ENCODE data around the gene CSH2.
"Not testable (repeated sequence)": the region's sequence is repeated elsewhere in the genome, so short reads cannot be mapped to it uniquely, and the experiment has no call there.

CSH2 gene

GRCh38 chr17:63896524-63897354, 23.3 kb upstream of the CSH2 start, which contains the start of gene CSH1:
TSS of gene CSH1 (minus strand) at chr17:63896574. CDS start at chr17:63896511, 63 bp downstream.
- H3F3A ChIP-seq (ENCODE audit: insufficient read depth); H3K4me2 ChIP-seq (ENCODE audit: low read depth, low read length, poor library complexity, severe bottlenecking); H3K36me3 ChIP-seq (ENCODE audit: low read length); H3K9me3 ChIP-seq (ENCODE audit: insufficient read depth, low read length); H4K20me1 ChIP-seq (ENCODE audit: low read depth, low read length); H3K4me3 ChIP-seq (ENCODE audit: insufficient read depth, low read length, poor library complexity, severe bottlenecking); H3K9ac ChIP-seq (ENCODE audit: low read length); H3K9me2 ChIP-seq (replicated peaks; ENCODE audit: insufficient read depth, low read length); H3K79me2 ChIP-seq (ENCODE audit: insufficient read depth, low read length); H2AFZ ChIP-seq (ENCODE audit: low read depth, low read length, severe bottlenecking); H3K27me3 ChIP-seq (ENCODE audit: low read length); H3K27ac ChIP-seq (ENCODE audit: low read depth, low read length): not testable (repeated sequence)

- H3K9me3 ChIP-seq (ENCODE audit: insufficient read depth, low read length); H4K20me1 ChIP-seq (ENCODE audit: low read depth, low read length); H3K4me2 ChIP-seq (ENCODE audit: low read depth, low read length, poor library complexity, severe bottlenecking); H3K9me2 ChIP-seq (replicated peaks; ENCODE audit: insufficient read depth, low read length); H3K9ac ChIP-seq (ENCODE audit: low read length); H3K79me2 ChIP-seq (ENCODE audit: insufficient read depth, low read length); H2AFZ ChIP-seq (ENCODE audit: low read depth, low read length, severe bottlenecking); H3K36me3 ChIP-seq (ENCODE audit: low read length); H3K27ac ChIP-seq (ENCODE audit: low read depth, low read length); H3F3A ChIP-seq (ENCODE audit: insufficient read depth); H3K4me3 ChIP-seq (ENCODE audit: insufficient read depth, low read length, poor library complexity, severe bottlenecking); H3K27me3 ChIP-seq (ENCODE audit: low read length): not testable (repeated sequence)
Measured at GRCh38 chr17:63894821-63895220, 21.3 kb upstream of the CSH2 start.

GRCh38 chr17:63894021-63894420, 20.5 kb upstream of the CSH2 start:
- not testable (repeated sequence) for H2AFZ ChIP-seq (ENCODE audit: low read depth, low read length, severe bottlenecking); H3K9ac ChIP-seq (ENCODE audit: low read length); H3K27me3 ChIP-seq (ENCODE audit: low read length); H3K9me3 ChIP-seq (ENCODE audit: insufficient read depth, low read length); H3K4me2 ChIP-seq (ENCODE audit: low read depth, low read length, poor library complexity, severe bottlenecking); H3F3A ChIP-seq (ENCODE audit: insufficient read depth); H4K20me1 ChIP-seq (ENCODE audit: low read depth, low read length); H3K36me3 ChIP-seq (ENCODE audit: low read length); H3K27ac ChIP-seq (ENCODE audit: low read depth, low read length); H3K4me3 ChIP-seq (ENCODE audit: insufficient read depth, low read length, poor library complexity, severe bottlenecking); H3K79me2 ChIP-seq (ENCODE audit: insufficient read depth, low read length); H3K9me2 ChIP-seq (replicated peaks; ENCODE audit: insufficient read depth, low read length)

- H3K9ac ChIP-seq (ENCODE audit: low read length); H2AFZ ChIP-seq (ENCODE audit: low read depth, low read length, severe bottlenecking); H3F3A ChIP-seq (ENCODE audit: insufficient read depth); H3K9me2 ChIP-seq (replicated peaks; ENCODE audit: insufficient read depth, low read length); H3K27ac ChIP-seq (ENCODE audit: low read depth, low read length); H3K4me2 ChIP-seq (ENCODE audit: low read depth, low read length, poor library complexity, severe bottlenecking); H3K27me3 ChIP-seq (ENCODE audit: low read length); H3K4me3 ChIP-seq (ENCODE audit: insufficient read depth, low read length, poor library complexity, severe bottlenecking); H3K79me2 ChIP-seq (ENCODE audit: insufficient read depth, low read length); H4K20me1 ChIP-seq (ENCODE audit: low read depth, low read length); H3K36me3 ChIP-seq (ENCODE audit: low read length); H3K9me3 ChIP-seq (ENCODE audit: insufficient read depth, low read length): not testable (repeated sequence)
Measured at GRCh38 chr17:63892316-63893037, 19.0 kb upstream of the CSH2 start.

- not testable (repeated sequence) for H3K36me3 ChIP-seq (ENCODE audit: low read length); H3K9me2 ChIP-seq (replicated peaks; ENCODE audit: insufficient read depth, low read length); H3K4me2 ChIP-seq (ENCODE audit: low read depth, low read length, poor library complexity, severe bottlenecking)
Measured at GRCh38 chr17:63889026-63889848, 15.8 kb upstream of the CSH2 start.

GRCh38 chr17:63885119-63885518, 11.6 kb upstream of the CSH2 start:
- not testable (repeated sequence) for H3K9me2 ChIP-seq (replicated peaks; ENCODE audit: insufficient read depth, low read length); H3K27ac ChIP-seq (ENCODE audit: low read depth, low read length); H3K27me3 ChIP-seq (ENCODE audit: low read length); H3K4me3 ChIP-seq (ENCODE audit: insufficient read depth, low read length, poor library complexity, severe bottlenecking); H3K36me3 ChIP-seq (ENCODE audit: low read length); H4K20me1 ChIP-seq (ENCODE audit: low read depth, low read length); H3K9me3 ChIP-seq (ENCODE audit: insufficient read depth, low read length); H2AFZ ChIP-seq (ENCODE audit: low read depth, low read length, severe bottlenecking); H3F3A ChIP-seq (ENCODE audit: insufficient read depth); H3K9ac ChIP-seq (ENCODE audit: low read length); H3K4me2 ChIP-seq (ENCODE audit: low read depth, low read length, poor library complexity, severe bottlenecking); H3K79me2 ChIP-seq (ENCODE audit: insufficient read depth, low read length)

More at GRCh38 chr17:63889026-63889848, 15.8 kb upstream of the CSH2 start:
- not testable (repeated sequence) for H3K4me3 ChIP-seq (ENCODE audit: insufficient read depth, low read length, poor library complexity, severe bottlenecking); H3K79me2 ChIP-seq (ENCODE audit: insufficient read depth, low read length); H3F3A ChIP-seq (ENCODE audit: insufficient read depth); H3K27me3 ChIP-seq (ENCODE audit: low read length); H3K9me3 ChIP-seq (ENCODE audit: insufficient read depth, low read length); H2AFZ ChIP-seq (ENCODE audit: low read depth, low read length, severe bottlenecking); H3K9ac ChIP-seq (ENCODE audit: low read length); H4K20me1 ChIP-seq (ENCODE audit: low read depth, low read length); H3K27ac ChIP-seq (ENCODE audit: low read depth, low read length)
- peak; percentile 32 for TF ChIP-seq CTCF (IDR thresholded peaks at IDR 0.05; ENCODE audit: insufficient read depth, low read length, poor library complexity, severe bottlenecking)

- not testable (repeated sequence) for H3K27me3 ChIP-seq (ENCODE audit: low read length); H3K27ac ChIP-seq (ENCODE audit: low read depth, low read length); H3K4me3 ChIP-seq (ENCODE audit: insufficient read depth, low read length, poor library complexity, severe bottlenecking); H3K9me3 ChIP-seq (ENCODE audit: insufficient read depth, low read length); H3K9ac ChIP-seq (ENCODE audit: low read length); H2AFZ ChIP-seq (ENCODE audit: low read depth, low read length, severe bottlenecking); H3K9me2 ChIP-seq (replicated peaks; ENCODE audit: insufficient read depth, low read length); H3F3A ChIP-seq (ENCODE audit: insufficient read depth); H3K36me3 ChIP-seq (ENCODE audit: low read length); H3K79me2 ChIP-seq (ENCODE audit: insufficient read depth, low read length); H3K4me2 ChIP-seq (ENCODE audit: low read depth, low read length, poor library complexity, severe bottlenecking); H4K20me1 ChIP-seq (ENCODE audit: low read depth, low read length)
Measured at GRCh38 chr17:63882626-63883126, 9.2 kb upstream of the CSH2 start.
